Hepatocyte (in vitro differentiated cells): ENCODE data around the gene ATXN3. TPM values are rescaled to one million over a fixed set of nuclear protein-coding genes. Genes with fewer than 3 reads are reported as not detected.

Source experiments
- DNase-seq: peaks from one replicate; pipeline ENCODE4 v3.0.0-alpha.2; 2016; ENCODE audit warnings: low spot score
- H2AFZ ChIP-seq: fragments of 200-600 bp; sonication (generic); 2 replicates; pipeline ENCODE4 v1.6.0; 2016; ENCODE audit warnings: antibody characterized with exemption, mild to moderate bottlenecking
- H3K27ac ChIP-seq: fragments of 200-600 bp; sonication (generic); 2 replicates; pipeline ENCODE4 v1.5.1; 2016; ENCODE audit warnings: mild to moderate bottlenecking
- H3K27me3 ChIP-seq: fragments of 200-600 bp; sonication (generic); 2 replicates; pipeline ENCODE4 v1.6.1; 2016
- H3K36me3 ChIP-seq: fragments of 200-600 bp; sonication (generic); replicated peaks from 2 replicates; pipeline ENCODE4 v1.5.1; 2016; ENCODE audit warnings: low read depth; ENCODE audit not compliant: insufficient read depth
- H3K4me1 ChIP-seq: fragments of 200-600 bp; sonication (generic); 2 replicates; pipeline ENCODE4 v1.5.1; 2016; ENCODE audit warnings: mild to moderate bottlenecking, moderate library complexity; ENCODE audit not compliant: insufficient read depth
- H3K4me2 ChIP-seq: fragments of 200-600 bp; sonication (generic); 2 replicates; pipeline ENCODE4 v1.6.0; 2016
- H3K4me3 ChIP-seq: fragments of 200-600 bp; sonication (generic); 2 replicates; pipeline ENCODE4 v1.5.1; 2016; ENCODE audit warnings: mild to moderate bottlenecking
- H3K79me2 ChIP-seq: fragments of 200-600 bp; sonication (generic); 2 replicates; pipeline ENCODE4 v1.6.0; 2017; ENCODE audit warnings: mild to moderate bottlenecking
- H3K9me2 ChIP-seq: fragments of 200-600 bp; sonication (generic); replicated peaks from 2 replicates; pipeline ENCODE4 v1.6.0; 2017; ENCODE audit warnings: mild to moderate bottlenecking; ENCODE audit not compliant: insufficient read depth
- H3K9me3 ChIP-seq: fragments of 200-600 bp; sonication (generic); 2 replicates; pipeline ENCODE4 v1.5.1; 2016; ENCODE audit warnings: low read depth, mild to moderate bottlenecking
- H4K20me1 ChIP-seq: fragments of 200-600 bp; sonication (generic); 2 replicates; pipeline ENCODE4 v1.6.0; 2016; ENCODE audit warnings: mild to moderate bottlenecking; ENCODE audit not compliant: insufficient read depth, poor library complexity, severe bottlenecking
- EZH2 ChIP-seq: fragments of 200-600 bp; sonication (generic); IDR thresholded peaks from 2 replicates; pipeline ENCODE4 v1.6.1; 2016; ENCODE audit warnings: antibody characterized with exemption, mild to moderate bottlenecking, borderline replicate concordance
- EZH2phosphoT487 ChIP-seq: fragments of 200-600 bp; sonication (generic); IDR thresholded peaks from one replicate; pipeline ENCODE4 v1.6.1; 2018; ENCODE audit warnings: antibody characterized with exemption, mild to moderate bottlenecking, low read depth, moderate library complexity; ENCODE audit not compliant: unreplicated experiment, severe bottlenecking
- WGBS: methylation state at CpG from one replicate; pipeline ENCODE4 v1.1.6; 2016; ENCODE audit warnings: low lambda C conversion rate; ENCODE audit errors: missing lambda C conversion rate; 5-methylcytosine and 5-hydroxymethylcytosine counted together
- polyA plus RNA-seq: library from polyadenylated mRNA; unstranded; fragments of >200 nt; fragmentation: Nextera tagmentation; extraction: Ambion mirVana; gene quantifications from 2 replicates; pipeline ENCODE4 v1.2.1, GENCODE V29; 2016
- total RNA-seq: library from RNA; depleted of rRNA; stranded (reverse); fragments of >200 nt; gene quantifications from 2 replicates; pipeline ENCODE4 v1.2.3, GENCODE V29; 2014
- TF ChIP-seq, protein P1 (sequence below): fragments of 200-600 bp; sonication (generic); IDR thresholded peaks from 2 replicates; pipeline ENCODE4 v1.5.1; 2016; ENCODE audit warnings: antibody characterized with exemption, mild to moderate bottlenecking; ENCODE audit not compliant: poor library complexity

ATXN3 gene
- total and polyA plus RNA-seq, 2 experiments from 2014 or later: 15.3 to 19.7 TPM

DNA sequence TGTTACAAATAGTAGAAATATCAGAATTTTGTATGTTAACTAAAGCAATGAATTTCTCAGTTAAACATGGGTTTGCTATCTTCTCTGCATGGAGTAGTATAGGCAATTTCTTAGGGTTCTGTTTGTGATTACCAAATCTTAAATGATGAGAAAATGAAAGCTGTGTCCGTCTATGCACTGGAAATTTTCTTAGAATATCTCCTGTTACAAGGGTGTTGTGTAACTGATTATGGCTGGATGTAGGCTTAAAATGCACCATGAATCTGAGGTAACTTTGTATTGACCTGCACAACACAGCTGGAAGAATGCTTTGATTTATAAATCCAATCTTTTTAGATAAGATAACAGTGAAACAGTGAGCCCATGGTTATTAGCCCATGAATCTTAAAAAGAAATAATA lies 84.3 kb downstream of the ATXN3 start:
- Histone ChIP-seq H3K4me2 (no peak overlapping the region), H3K9me3 (no peaks in the 10 kb centered on the region), H4K20me1 (peaks cover 4% of the 10 kb centered on the region), H3K27ac (no peak overlapping the region), H3K4me1 (no peaks in the 10 kb centered on the region), H2AFZ (no peak overlapping the region), H3K79me2 (peaks cover 40% of the 10 kb centered on the region), H3K4me3 (no peak overlapping the region), H3K27me3 (no peaks in the 10 kb centered on the region), H3K9me2 (no peaks in the 10 kb centered on the region), H3K36me3 (no peaks in the 10 kb centered on the region)
- DNase-seq: no peak
- WGBS: 60% methylated on average over 1 of the region's 1 CpG
- TF ChIP-seq, protein P1, sequence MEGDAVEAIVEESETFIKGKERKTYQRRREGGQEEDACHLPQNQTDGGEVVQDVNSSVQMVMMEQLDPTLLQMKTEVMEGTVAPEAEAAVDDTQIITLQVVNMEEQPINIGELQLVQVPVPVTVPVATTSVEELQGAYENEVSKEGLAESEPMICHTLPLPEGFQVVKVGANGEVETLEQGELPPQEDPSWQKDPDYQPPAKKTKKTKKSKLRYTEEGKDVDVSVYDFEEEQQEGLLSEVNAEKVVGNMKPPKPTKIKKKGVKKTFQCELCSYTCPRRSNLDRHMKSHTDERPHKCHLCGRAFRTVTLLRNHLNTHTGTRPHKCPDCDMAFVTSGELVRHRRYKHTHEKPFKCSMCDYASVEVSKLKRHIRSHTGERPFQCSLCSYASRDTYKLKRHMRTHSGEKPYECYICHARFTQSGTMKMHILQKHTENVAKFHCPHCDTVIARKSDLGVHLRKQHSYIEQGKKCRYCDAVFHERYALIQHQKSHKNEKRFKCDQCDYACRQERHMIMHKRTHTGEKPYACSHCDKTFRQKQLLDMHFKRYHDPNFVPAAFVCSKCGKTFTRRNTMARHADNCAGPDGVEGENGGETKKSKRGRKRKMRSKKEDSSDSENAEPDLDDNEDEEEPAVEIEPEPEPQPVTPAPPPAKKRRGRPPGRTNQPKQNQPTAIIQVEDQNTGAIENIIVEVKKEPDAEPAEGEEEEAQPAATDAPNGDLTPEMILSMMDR: no peak
- TF ChIP-seq EZH2phosphoT487: no peak
- no peak for TF ChIP-seq EZH2

DNA sequence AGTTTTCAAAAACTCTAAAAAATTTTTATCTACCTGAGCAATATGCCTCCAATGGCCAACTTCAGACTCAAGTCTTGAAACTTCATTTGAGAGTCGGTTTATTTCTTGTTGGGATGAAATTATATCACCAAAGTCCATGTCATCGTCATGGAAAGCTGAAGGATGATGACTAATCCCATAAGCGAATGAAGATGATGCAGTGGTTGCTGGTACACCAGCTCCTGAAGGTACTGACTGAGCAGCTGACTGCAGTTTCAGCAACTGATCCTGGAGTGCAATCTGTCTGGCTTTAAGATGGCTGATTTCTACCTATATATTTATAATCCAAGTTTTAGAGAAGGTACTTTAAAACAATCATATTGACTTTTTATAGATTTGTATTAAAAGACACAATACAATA lies 84.9 kb downstream of the ATXN3 start:
- 97% methylated on average over 3 of the region's 3 CpGs for WGBS
- H3K4me1 ChIP-seq: no peaks in the 10 kb centered on the region

DNA sequence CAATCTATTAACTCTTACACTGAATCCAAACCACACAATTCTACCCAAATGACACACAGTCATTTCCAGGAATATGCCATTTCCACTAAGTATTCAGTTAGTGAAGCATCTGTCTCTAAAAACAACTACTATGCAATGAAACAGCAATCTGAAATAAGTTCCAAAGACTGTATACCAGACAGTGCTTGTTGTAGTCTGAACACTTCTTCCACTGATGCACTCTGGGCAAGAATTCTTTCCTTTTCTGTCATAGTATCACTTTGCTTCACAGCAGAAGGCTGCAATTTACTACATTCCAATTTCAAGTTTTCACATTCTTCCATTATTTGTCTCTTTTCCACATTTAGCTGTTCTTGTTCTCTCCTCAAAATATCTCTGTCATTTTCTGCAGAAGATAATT lies 92.3 kb downstream of the ATXN3 start:
- Histone ChIP-seq H4K20me1 (peaks cover 7% of the 10 kb centered on the region), H3K27ac (no peak overlapping the region), H3K4me1 (no peaks in the 10 kb centered on the region), H3K79me2 (peaks cover 20% of the 10 kb centered on the region), H3K27me3 (no peaks in the 10 kb centered on the region), H3K36me3 (no peaks in the 10 kb centered on the region), H3K4me3 (no peak overlapping the region), H2AFZ (no peak overlapping the region), H3K9me2 (no peaks in the 10 kb centered on the region), H3K4me2 (no peak overlapping the region), H3K9me3 (no peaks in the 10 kb centered on the region)
- DNase-seq: no peak
- TF ChIP-seq EZH2phosphoT487 (no peak), EZH2 (no peak)
- TF ChIP-seq, protein P1: no peak

More for the DNA sequence above, 84.9 kb downstream of the ATXN3 start:
- Histone ChIP-seq H3K4me3 (no peak overlapping the region), H2AFZ (no peak overlapping the region), H3K27ac (no peak overlapping the region), H3K36me3 (no peaks in the 10 kb centered on the region), H3K79me2 (peaks cover 36% of the 10 kb centered on the region), H3K27me3 (no peaks in the 10 kb centered on the region), H4K20me1 (peaks cover 4% of the 10 kb centered on the region), H3K9me3 (no peaks in the 10 kb centered on the region), H3K9me2 (no peaks in the 10 kb centered on the region), H3K4me2 (no peak overlapping the region)
- no peak for DNase-seq
- TF ChIP-seq, protein P1: no peak
- TF ChIP-seq EZH2 (no peak), EZH2phosphoT487 (no peak)

DNA sequence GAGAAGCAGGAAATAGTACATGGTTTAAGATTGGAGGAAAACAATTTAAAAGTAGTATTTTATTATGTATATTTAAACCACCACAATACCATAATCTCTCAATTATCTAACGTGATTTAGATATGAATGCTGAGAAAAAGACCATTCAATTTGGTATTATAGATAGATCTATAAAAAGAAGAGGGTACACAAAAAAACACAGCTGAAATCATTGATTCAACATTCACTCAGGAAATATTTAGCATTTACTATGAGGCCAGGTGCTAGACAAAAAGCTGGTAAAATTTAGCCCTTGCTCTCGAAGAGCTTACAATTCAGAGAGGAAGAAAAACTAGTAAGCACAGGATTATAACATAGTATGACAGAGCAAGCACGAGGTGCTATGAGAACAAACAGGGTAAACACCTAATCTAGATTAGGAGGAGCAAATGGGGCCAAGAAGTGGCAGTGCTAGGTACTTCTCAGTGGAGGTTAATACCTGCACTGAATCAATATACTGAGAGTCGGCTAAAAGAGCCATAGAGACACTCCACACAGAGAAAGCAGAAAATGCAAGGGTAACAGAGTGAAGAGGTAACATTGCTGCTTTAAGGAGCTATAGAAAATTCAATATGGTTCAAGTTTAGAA lies 94.1 kb downstream of the ATXN3 start:
- no peaks in the 10 kb centered on the region for H3K4me1 ChIP-seq
- TF ChIP-seq, protein P1: no peak
- no peak for TF ChIP-seq EZH2phosphoT487
- TF ChIP-seq EZH2: no peak
- 78% methylated on average over 4 of the region's 4 CpGs for WGBS
- H3K27me3 ChIP-seq: no peaks in the 10 kb centered on the region
- DNase-seq: no peak
- no peak overlapping the region for H3K4me2 ChIP-seq
- no peak overlapping the region for H3K27ac ChIP-seq
- H4K20me1 ChIP-seq: peaks cover 6% of the 10 kb centered on the region
- H3K9me3 ChIP-seq: no peaks in the 10 kb centered on the region
- no peak overlapping the region for H3K4me3 ChIP-seq
- peaks cover 9% of the 10 kb centered on the region for H3K79me2 ChIP-seq
- H3K36me3 ChIP-seq: no peaks in the 10 kb centered on the region
- no peak overlapping the region for H2AFZ ChIP-seq
- H3K9me2 ChIP-seq: no peaks in the 10 kb centered on the region
